SK-N-SH (cell line): ENCODE results near the gene MAU2. TPM values are rescaled to one million over a fixed set of nuclear protein-coding genes. Genes with fewer than 3 reads are reported as not detected.
A peak's percentile ranks its signal among the peaks of the same experiment; 100 is the strongest.

Source experiments
- CTCF ChIA-PET: fragments of 300-600, 350-600 bp; formaldehyde crosslinking; extraction: SDS; loops from one replicate; lab custom pipeline; 2021; lab: Yijun Ruan, JAX
- POLR2A ChIA-PET: fragments of 350-600 bp; sonication (Branson Sonifier 250); formaldehyde crosslinking; extraction: SDS; loops from one replicate; lab custom pipeline; 2020; ENCODE audit warnings: antibody characterized with exemption, inconsistent platforms; lab: Yijun Ruan, JAX
- DNase-seq: peaks from one replicate; pipeline ENCODE4 v3.0.0; 2012
- H2AFZ ChIP-seq: fragments of 200-600 bp; sonication (generic); 2 replicates; pipeline ENCODE4 v1.8.1; 2016; ENCODE audit warnings: antibody characterized with exemption, mild to moderate bottlenecking, low read depth
- H3F3A ChIP-seq: fragments of 200-600 bp; sonication (generic); replicated peaks from 2 replicates; pipeline ENCODE3; 2016; ENCODE audit warnings: antibody characterized with exemption, mild to moderate bottlenecking; ENCODE audit not compliant: insufficient read depth
- H3K27ac ChIP-seq, 2 experiments: fragments of 200-500 bp in 1 of 2; fragments of 200-600 bp in 1 of 2; sonication (Bioruptor generic) in 1 of 2; sonication (generic), shearing (Covaris generic) in 1 of 2; 2 replicates each; pipeline versions ENCODE4 v1.5.1 to v1.6.1; 2014 to 2016; ENCODE audit warnings: low read depth in 2 of 2, inconsistent platforms in 1 of 2, low read length in 1 of 2, mild to moderate bottlenecking in 1 of 2, mixed read lengths in 1 of 2
- H3K27me3 ChIP-seq: fragments of 200-600 bp; sonication (generic), shearing (Covaris generic); 2 replicates; pipeline ENCODE4 v1.6.1; 2016; ENCODE audit warnings: mixed run types; ENCODE audit not compliant: insufficient read depth
- H3K36me3 ChIP-seq, 2 experiments: fragments of 200-500 bp in 1 of 2; fragments of 200-600 bp in 1 of 2; sonication (Bioruptor generic) in 1 of 2; sonication (generic) in 1 of 2; replicated peaks in 1 of 2; 2 replicates each; pipeline versions ENCODE3 to v1.5.1; 2014 to 2016; ENCODE audit warnings: low read length in 1 of 2, mild to moderate bottlenecking in 1 of 2; ENCODE audit not compliant: insufficient read depth in 2 of 2, control insufficient read depth in 1 of 2
- H3K4me1 ChIP-seq, 2 experiments: fragments of 200-500 bp in 1 of 2; fragments of 200-600 bp in 1 of 2; sonication (Bioruptor generic) in 1 of 2; sonication (generic), shearing (Covaris generic) in 1 of 2; 2 replicates each; pipeline versions ENCODE4 v1.5.1 to v1.6.1; 2014 to 2016; ENCODE audit warnings: low read depth in 1 of 2, low read length in 1 of 2, mixed run types in 1 of 2; ENCODE audit not compliant: insufficient read depth in 2 of 2, control insufficient read depth in 1 of 2
- H3K4me2 ChIP-seq: fragments of 200-600 bp; sonication (generic), shearing (Covaris generic); 2 replicates; pipeline ENCODE4 v1.6.1; 2017; ENCODE audit warnings: mixed run types
- H3K4me3 ChIP-seq, 2 experiments: fragments of 200-500 bp in 1 of 2; fragments of 200-600 bp in 1 of 2; sonication (Bioruptor generic) in 1 of 2; sonication (generic), shearing (Covaris generic) in 1 of 2; 2 replicates each; pipeline versions ENCODE4 v1.5.1 to v1.8.1; 2014 to 2016; ENCODE audit warnings: low read depth in 2 of 2, inconsistent platforms in 1 of 2, low read length in 1 of 2, mild to moderate bottlenecking in 1 of 2, mixed read lengths in 1 of 2, moderate library complexity in 1 of 2
- H3K79me2 ChIP-seq: fragments of 200-600 bp; sonication (generic); 2 replicates; pipeline ENCODE4 v1.8.1; 2017; ENCODE audit warnings: mild to moderate bottlenecking; ENCODE audit not compliant: insufficient read depth
- H3K9ac ChIP-seq: fragments of 200-600 bp; sonication (generic); 2 replicates; pipeline ENCODE4 v1.6.1; 2017; ENCODE audit warnings: mixed run types
- H3K9me2 ChIP-seq: fragments of 200-600 bp; sonication (generic); 2 replicates; pipeline ENCODE4 v1.6.1; 2017; ENCODE audit warnings: mixed run types
- H3K9me3 ChIP-seq: fragments of 200-600 bp; sonication (generic); 2 replicates; pipeline ENCODE4 v1.6.1; 2017; ENCODE audit warnings: mixed run types, mild to moderate bottlenecking, moderate library complexity
- H4K20me1 ChIP-seq: fragments of 200-600 bp; sonication (generic); 2 replicates; pipeline ENCODE4 v1.6.1; 2017; ENCODE audit warnings: mild to moderate bottlenecking, mixed run types; ENCODE audit not compliant: insufficient read depth
- ELF1 ChIP-seq: IDR thresholded peaks from 2 replicates; pipeline ENCODE4 v1.4.0; 2012
- GABPA ChIP-seq: IDR thresholded peaks from 2 replicates; pipeline ENCODE4 v1.4.0; 2012; ENCODE audit warnings: low read depth, mild to moderate bottlenecking
- IRF3 ChIP-seq: fragments of 150-350 bp; IDR thresholded peaks from 2 replicates; pipeline ENCODE4 v1.6.1; 2016; ENCODE audit warnings: mild to moderate bottlenecking, low read depth, low read length
- NFIC ChIP-seq: IDR thresholded peaks from 2 replicates; pipeline ENCODE4 v1.4.0; 2012; ENCODE audit warnings: borderline replicate concordance
- RCOR1 ChIP-seq: fragments of 150-350 bp; IDR thresholded peaks from 2 replicates; pipeline ENCODE4 v1.6.1; 2017; ENCODE audit warnings: antibody characterized with exemption, low read length
- RFX5 ChIP-seq: IDR thresholded peaks from 2 replicates; pipeline ENCODE4 v1.6.1; 2012; ENCODE audit warnings: mild to moderate bottlenecking, improper control_type of control experiment, low read length
- RXRA ChIP-seq: IDR thresholded peaks from 2 replicates; pipeline ENCODE4 v1.4.0; 2012; ENCODE audit warnings: low read depth, mild to moderate bottlenecking, borderline replicate concordance
- SMC3 ChIP-seq: IDR thresholded peaks from 2 replicates; pipeline ENCODE4 v1.6.1; 2012; ENCODE audit warnings: low read depth, low read length, improper control_type of control experiment
- USF2 ChIP-seq: fragments of 150-350 bp; IDR thresholded peaks from 2 replicates; pipeline ENCODE4 v1.6.1; 2017; ENCODE audit warnings: antibody characterized with exemption, low read length, low read depth, borderline replicate concordance
- ZBTB33 ChIP-seq: IDR thresholded peaks from 2 replicates; pipeline ENCODE4 v1.4.0; 2012; ENCODE audit warnings: low read depth, borderline replicate concordance
- WGBS: methylation state at CpG from one replicate; pipeline ENCODE4 v1.1.6; 2017; ENCODE audit warnings: low lambda C conversion rate; 5-methylcytosine and 5-hydroxymethylcytosine counted together
- polyA plus RNA-seq, 3 experiments: library from polyadenylated mRNA; depleted of rRNA; stranded (reverse); fragments of >200 nt; gene quantifications; 2 replicates each; pipeline ENCODE4 v1.2.3, GENCODE V29; 2012

The MAU2 gene
- polyA plus RNA-seq, 1 of the 3 experiments (the other 2 are of a cell fraction), result 17.6 TPM

- H3K27me3 ChIP-seq, result no peaks in the 10 kb centered on the region
- H3K4me1 ChIP-seq, result peaks cover 10 to 11% of the 10 kb centered on the region in 2 experiments; a peak in 1 of 4 replicates
- no peaks in the 10 kb centered on the region for H3K9me3 ChIP-seq
- WGBS, result 0% methylated on average over 3 of the region's 34 CpGs
- H3K79me2 ChIP-seq, result peaks cover 95% of the 10 kb centered on the region
- CTCF ChIA-PET, result interaction anchor here (1.2 to 2.3 kb wide), 4 partner anchors 22 to 175 kb away, joined by 3 to 18 read pairs (median 6); no protein-coding TSS in a partner anchor
- POLR2A ChIA-PET, result no interaction called here
- peaks cover 8% of the 10 kb centered on the region for H3F3A ChIP-seq
- peak overlapping the region; percentile 92 for H3K4me2 ChIP-seq
- TF ChIP-seq GABPA, result 0 out of 2 replicates have a peak, but pooled peaks have one; percentile 26
- no peak for TF ChIP-seq RXRA
- H4K20me1 ChIP-seq, result peaks cover 6% of the 10 kb centered on the region
- peaks cover 16 to 30% of the 10 kb centered on the region in 2 experiments for H3K36me3 ChIP-seq
- peak overlapping the region; percentile 90 to 95; a peak in 2 of 4 replicates for H3K27ac ChIP-seq
- H3K9me2 ChIP-seq, result no peaks in the 10 kb centered on the region
- peak overlapping the region; percentile 86 to 97 for H3K4me3 ChIP-seq
- peak overlapping the region; percentile 92 for H3K9ac ChIP-seq
- DNase-seq, result peak; percentile 68
- peak overlapping the region; percentile 91 for H2AFZ ChIP-seq
Measured at GRCh38 chr19:19321141-19321577, 530 bp downstream of the MAU2 start.

- Histone ChIP-seq H3K27me3 (no peaks in the 10 kb centered on the region), H3K4me1 (peaks cover 8 to 9% of the 10 kb centered on the region in 2 experiments; a peak in 1 of 4 replicates), H3K27ac (no peak overlapping the region), H2AFZ (no peak overlapping the region), H3K36me3 (peaks cover 21 to 36% of the 10 kb centered on the region in 2 experiments), H3K9me2 (no peaks in the 10 kb centered on the region), H3K79me2 (peaks cover 95% of the 10 kb centered on the region), H3K9ac (no peak overlapping the region), H3K4me3 (no peak overlapping the region), H4K20me1 (peaks cover 12% of the 10 kb centered on the region), H3F3A (peaks cover 8% of the 10 kb centered on the region), H3K4me2 (no peak overlapping the region), H3K9me3 (no peaks in the 10 kb centered on the region)
- CTCF ChIA-PET, result interaction anchor here (0.9 to 2.0 kb wide), 4 partner anchors 10 to 178 kb away, joined by 3 to 6 read pairs (median 4); no protein-coding TSS in a partner anchor
- WGBS, result 97% methylated on average over 7 of the region's 7 CpGs
- TF ChIP-seq NFIC, result no peak
- no peak for TF ChIP-seq RFX5
- TF ChIP-seq RCOR1, result no peak
- no peak for TF ChIP-seq ZBTB33
- no peak for TF ChIP-seq USF2
- no peak for TF ChIP-seq ELF1
- TF ChIP-seq IRF3, result no peak
- TF ChIP-seq SMC3, result no peak
- DNase-seq, result no peak
- POLR2A ChIA-PET, result no interaction called here
Measured at GRCh38 chr19:19324059-19324770, 3.6 kb downstream of the MAU2 start.
